HG02884 (cell line): Measurements from ENCODE around the gene LIPK.
"Not testable (repeated sequence)": the region's sequence is repeated elsewhere in the genome, so short reads cannot be mapped to it uniquely, and the experiment has no call there.

Experiments
- ATAC-seq: cut with Tn5 transposase; IDR thresholded peaks from one replicate; pipeline ENCODE4 v1.9.1; 2021; ENCODE audit warnings: mild to moderate bottlenecking, moderate library complexity; ENCODE audit not compliant: unreplicated experiment

Gene LIPK

GRCh38 chr10:88705958-88706357, at the start of gene LIPK:
LIPK (plus strand) TSS chr10:88706249; CDS start chr10:88724544, 18,295 bp downstream.
- no peak for ATAC-seq

GRCh38 chr10:88657901-88658300, 48.1 kb upstream of the LIPK start:
- ATAC-seq = no peak

- no peak for ATAC-seq
Observed at GRCh38 chr10:88659725-88660597, 46.1 kb upstream of the LIPK start.

GRCh38 chr10:88660598-88660884, 45.5 kb upstream of the LIPK start:
- no peak for ATAC-seq

GRCh38 chr10:88661018-88661417, 45.0 kb upstream of the LIPK start:
- no peak for ATAC-seq

GRCh38 chr10:88661577-88661976, 44.5 kb upstream of the LIPK start:
- ATAC-seq = no peak

GRCh38 chr10:88663153-88663552, 42.9 kb upstream of the LIPK start:
- ATAC-seq = not testable (repeated sequence)

GRCh38 chr10:88664142-88664541, 41.9 kb upstream of the LIPK start, which contains the start of gene LIPF:
LIPF (plus strand) TSS chr10:88664442; CDS start chr10:88667298, 2,856 bp downstream.
- no peak for ATAC-seq

- no peak for ATAC-seq
Observed at GRCh38 chr10:88668465-88668864, 37.6 kb upstream of the LIPK start.

- ATAC-seq = peak; percentile 69
Observed at GRCh38 chr10:88670497-88670896, 35.6 kb upstream of the LIPK start.

- ATAC-seq = no peak
Observed at GRCh38 chr10:88672041-88672440, 34.0 kb upstream of the LIPK start.

GRCh38 chr10:88676283-88677060, 29.6 kb upstream of the LIPK start:
- ATAC-seq = no peak

GRCh38 chr10:88680958-88681357, 25.1 kb upstream of the LIPK start:
- no peak for ATAC-seq

GRCh38 chr10:88682491-88682890, 23.6 kb upstream of the LIPK start:
- no peak for ATAC-seq

- ATAC-seq = no peak
Observed at GRCh38 chr10:88687853-88688467, 18.1 kb upstream of the LIPK start.

- no peak for ATAC-seq
Observed at GRCh38 chr10:88689366-88689765, 16.7 kb upstream of the LIPK start.

- ATAC-seq = no peak
Observed at GRCh38 chr10:88693392-88694020, 12.5 kb upstream of the LIPK start.

- ATAC-seq = no peak
Observed at GRCh38 chr10:88702848-88703597, 3.0 kb upstream of the LIPK start.

GRCh38 chr10:88707429-88708155, 1.5 kb downstream of the LIPK start:
- ATAC-seq = no peak

- not testable (repeated sequence) for ATAC-seq
Observed at GRCh38 chr10:88709361-88709760, 3.3 kb downstream of the LIPK start.
